Activated B cell treated with CpG ODN at 0.5 μM for 24 hours (primary cell): ENCODE measurements around the gene FAM135A. TPM values are rescaled to one million over a fixed set of nuclear protein-coding genes. Genes with fewer than 3 reads are reported as not detected.

Experiments used
- ATAC-seq: fragments of 200-7000 bp; cut with Tn5 transposase; one replicate; pipeline ENCODE4 v1.10.0; 2021; ENCODE audit warnings: low read depth, mild to moderate bottlenecking, moderate library complexity
- CTCF ChIA-PET: fragments of 350-600 bp; sonication (Branson Sonifier 250); formaldehyde crosslinking; loops from one replicate; lab custom pipeline; 2021; ENCODE audit warnings: antibody characterized with exemption; lab: Charles Lee
- POLR2A ChIA-PET: fragments of 350-600 bp; sonication (Branson Sonifier 250); formaldehyde crosslinking; loops from one replicate; lab custom pipeline; 2021; ENCODE audit warnings: antibody characterized with exemption; lab: Charles Lee
- DNase-seq: peaks from one replicate; pipeline ENCODE4 v3.0.0; 2022
- H3K27ac Mint-ChIP-seq: one replicate; pipeline ENCODE4 v1.8.0; 2020; ENCODE audit warnings: mixed read lengths
- H3K27me3 Mint-ChIP-seq: one replicate; pipeline ENCODE4 v1.8.0; 2021; ENCODE audit warnings: mixed read lengths
- H3K36me3 Mint-ChIP-seq: one replicate; pipeline ENCODE4 v1.8.0; 2021; ENCODE audit warnings: low read depth, mixed read lengths
- H3K4me1 Mint-ChIP-seq: one replicate; pipeline ENCODE4 v1.8.0; 2021; ENCODE audit warnings: mixed read lengths
- H3K4me3 Mint-ChIP-seq: one replicate; pipeline ENCODE4 v1.8.0; 2020; ENCODE audit warnings: mild to moderate bottlenecking, mixed read lengths
- H3K9me3 Mint-ChIP-seq: one replicate; pipeline ENCODE4 v1.8.0; 2020; ENCODE audit warnings: mixed read lengths
- intact Hi-C: fragments of 100-400 bp; cut with micrococcal nuclease; formaldehyde crosslinking; loops from one replicate; pipeline ENCODE4 v1.15.1; 2024
- total RNA-seq: library from RNA; stranded (reverse); gene quantifications from 2 replicates; pipeline ENCODE4 v1.2.3, GENCODE V29; 2022
- TF ChIP-seq, protein P1 (sequence below): fragments of 200-600 bp; IDR thresholded peaks from one replicate; pipeline ENCODE4 v1.8.0; 2022; ENCODE audit warnings: antibody characterized with exemption, mild to moderate bottlenecking

FAM135A gene
- total RNA-seq, 1 donor from 2014 or later = 18.2 TPM

DNA sequence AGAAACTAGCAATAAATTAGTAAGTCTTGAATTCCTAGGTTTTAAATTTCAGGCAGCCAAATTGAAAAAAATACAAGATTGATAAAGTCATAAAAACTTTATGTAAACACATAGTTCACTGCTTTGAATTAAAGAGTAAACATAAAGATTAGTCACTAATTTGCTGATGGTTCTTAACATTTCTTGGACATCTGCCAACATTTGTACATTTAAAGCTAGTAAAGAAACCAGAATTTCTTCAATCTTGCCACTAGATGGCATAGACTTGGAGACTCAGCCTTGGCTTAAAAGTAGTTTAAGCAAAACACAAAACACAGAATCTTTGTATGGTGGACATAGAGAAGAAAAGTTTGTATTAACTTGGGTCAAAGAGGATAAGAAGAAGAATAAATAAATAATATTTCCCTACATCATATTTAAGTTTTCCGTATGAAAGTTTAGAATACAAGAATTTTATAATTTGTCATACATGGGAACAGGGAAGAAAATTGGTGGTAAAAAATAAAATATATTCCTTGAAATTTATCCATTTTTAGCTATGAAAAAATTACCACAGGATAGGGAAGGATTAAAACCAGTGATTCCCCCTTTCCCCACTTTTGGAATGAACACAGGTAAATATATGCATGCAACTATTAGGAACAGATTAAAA lies 41.7 kb upstream of the FAM135A start:
- Mint-ChIP-seq H3K27ac (no peak overlapping the region), H3K9me3 (no peaks in the 10 kb centered on the region), H3K36me3 (no peaks in the 10 kb centered on the region), H3K4me3 (no peak overlapping the region), H3K4me1 (no peaks in the 10 kb centered on the region), H3K27me3 (peaks cover 28% of the 10 kb centered on the region)
- DNase-seq (no peak), ATAC-seq (peak; percentile 52)
- intact Hi-C loops = loop anchor here (1.0 to 5.0 kb wide), 4 partner anchors 41 to 641 kb away; partner anchors contain the start of gene FAM135A
- POLR2A ChIA-PET = interaction anchor here (0.6 kb wide), 1 partner anchor 41 kb away, joined by 3 read pairs; no protein-coding TSS in a partner anchor
- TF ChIP-seq, protein P1, sequence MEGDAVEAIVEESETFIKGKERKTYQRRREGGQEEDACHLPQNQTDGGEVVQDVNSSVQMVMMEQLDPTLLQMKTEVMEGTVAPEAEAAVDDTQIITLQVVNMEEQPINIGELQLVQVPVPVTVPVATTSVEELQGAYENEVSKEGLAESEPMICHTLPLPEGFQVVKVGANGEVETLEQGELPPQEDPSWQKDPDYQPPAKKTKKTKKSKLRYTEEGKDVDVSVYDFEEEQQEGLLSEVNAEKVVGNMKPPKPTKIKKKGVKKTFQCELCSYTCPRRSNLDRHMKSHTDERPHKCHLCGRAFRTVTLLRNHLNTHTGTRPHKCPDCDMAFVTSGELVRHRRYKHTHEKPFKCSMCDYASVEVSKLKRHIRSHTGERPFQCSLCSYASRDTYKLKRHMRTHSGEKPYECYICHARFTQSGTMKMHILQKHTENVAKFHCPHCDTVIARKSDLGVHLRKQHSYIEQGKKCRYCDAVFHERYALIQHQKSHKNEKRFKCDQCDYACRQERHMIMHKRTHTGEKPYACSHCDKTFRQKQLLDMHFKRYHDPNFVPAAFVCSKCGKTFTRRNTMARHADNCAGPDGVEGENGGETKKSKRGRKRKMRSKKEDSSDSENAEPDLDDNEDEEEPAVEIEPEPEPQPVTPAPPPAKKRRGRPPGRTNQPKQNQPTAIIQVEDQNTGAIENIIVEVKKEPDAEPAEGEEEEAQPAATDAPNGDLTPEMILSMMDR = no peak
- CTCF ChIA-PET = interaction anchor here (0.8 to 5.3 kb wide), 7 partner anchors 16 to 642 kb away, joined by 3 to 42 read pairs (median 4); no protein-coding TSS in a partner anchor

DNA sequence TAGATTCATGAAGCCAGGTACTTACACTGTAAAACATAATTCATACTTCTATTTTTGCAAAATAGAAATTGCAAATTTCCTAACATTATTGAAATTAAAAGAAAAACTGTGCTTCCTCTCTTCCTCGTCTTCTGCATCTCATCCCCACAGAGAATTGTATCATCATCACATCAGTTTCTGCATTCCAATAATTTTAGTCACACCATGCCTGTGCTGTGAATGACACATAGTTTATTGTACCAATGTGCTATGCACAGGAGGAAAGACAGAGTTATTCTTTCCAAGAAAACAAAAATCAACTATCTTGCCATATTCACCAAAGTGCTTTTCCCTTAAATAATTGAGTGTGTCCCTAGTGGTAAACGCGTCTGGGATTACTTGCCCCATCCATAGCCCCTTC lies 38.1 kb upstream of the FAM135A start:
- Mint-ChIP-seq H3K27ac (no peak overlapping the region), H3K4me1 (no peaks in the 10 kb centered on the region), H3K4me3 (no peak overlapping the region), H3K27me3 (peaks cover 27% of the 10 kb centered on the region), H3K36me3 (no peaks in the 10 kb centered on the region), H3K9me3 (no peaks in the 10 kb centered on the region)
- intact Hi-C loops = no loop called here
- TF ChIP-seq, protein P1 = no peak
- DNase-seq = no peak
- ChIA-PET CTCF (interaction anchor here (1.3 kb wide), 1 partner anchor 311 kb away, joined by 4 read pairs; no protein-coding TSS in a partner anchor), POLR2A (no interaction called here)
- no peak for ATAC-seq

DNA sequence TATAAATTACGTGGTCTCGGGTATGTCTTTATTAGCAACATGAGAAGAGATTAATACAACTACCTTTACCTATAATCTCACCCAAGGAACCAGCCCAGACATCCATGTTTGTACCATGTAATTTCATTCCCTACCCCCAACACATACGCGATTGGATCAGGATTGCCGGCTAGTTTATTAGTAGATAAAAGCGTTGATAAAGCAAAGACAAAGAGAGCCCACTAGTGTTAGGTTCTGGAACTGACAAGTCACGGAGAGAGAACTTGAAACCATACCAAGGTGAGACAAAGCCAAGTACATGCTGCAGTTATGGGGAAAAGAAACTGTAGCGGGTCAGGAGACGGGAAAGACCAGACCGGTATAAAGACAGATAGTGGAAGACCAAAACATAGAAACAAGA lies 37.4 kb upstream of the FAM135A start:
- DNase-seq (no peak), ATAC-seq (no peak)
- peaks cover 27% of the 10 kb centered on the region for H3K27me3 Mint-ChIP-seq
- no peaks in the 10 kb centered on the region for H3K36me3 Mint-ChIP-seq
- intact Hi-C loops = no loop called here
- H3K4me1 Mint-ChIP-seq = no peaks in the 10 kb centered on the region
- no peak overlapping the region for H3K4me3 Mint-ChIP-seq
- ChIA-PET POLR2A (no interaction called here), CTCF (no interaction called here)
- H3K27ac Mint-ChIP-seq = no peak overlapping the region
- TF ChIP-seq, protein P1 = no peak
- H3K9me3 Mint-ChIP-seq = no peaks in the 10 kb centered on the region

DNA sequence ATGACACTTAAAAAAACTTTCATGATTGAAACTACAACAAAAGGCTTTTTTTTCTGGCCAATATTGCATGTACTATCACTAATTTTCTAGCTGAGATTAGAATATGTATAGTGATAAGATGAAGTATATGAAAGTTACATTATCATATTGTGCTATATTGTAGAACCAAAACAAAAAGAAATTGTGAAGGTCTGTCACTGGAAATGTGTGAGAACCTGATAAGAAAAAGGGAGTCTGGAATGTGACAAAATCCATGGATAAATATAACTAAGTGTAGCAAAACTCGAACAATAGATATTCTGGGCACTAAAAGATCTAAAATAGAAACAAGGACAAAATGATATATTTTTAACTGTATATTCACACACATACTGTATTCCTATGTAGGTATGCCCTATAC lies 36.7 kb upstream of the FAM135A start:
- Mint-ChIP-seq H3K4me3 (no peak overlapping the region), H3K36me3 (no peaks in the 10 kb centered on the region), H3K27ac (no peak overlapping the region), H3K9me3 (no peaks in the 10 kb centered on the region), H3K4me1 (no peaks in the 10 kb centered on the region), H3K27me3 (peaks cover 26% of the 10 kb centered on the region)
- CTCF ChIA-PET = no interaction called here
- POLR2A ChIA-PET = no interaction called here
- no peak for ATAC-seq
- TF ChIP-seq, protein P1 = no peak
- intact Hi-C loops = no loop called here
- no peak for DNase-seq

DNA sequence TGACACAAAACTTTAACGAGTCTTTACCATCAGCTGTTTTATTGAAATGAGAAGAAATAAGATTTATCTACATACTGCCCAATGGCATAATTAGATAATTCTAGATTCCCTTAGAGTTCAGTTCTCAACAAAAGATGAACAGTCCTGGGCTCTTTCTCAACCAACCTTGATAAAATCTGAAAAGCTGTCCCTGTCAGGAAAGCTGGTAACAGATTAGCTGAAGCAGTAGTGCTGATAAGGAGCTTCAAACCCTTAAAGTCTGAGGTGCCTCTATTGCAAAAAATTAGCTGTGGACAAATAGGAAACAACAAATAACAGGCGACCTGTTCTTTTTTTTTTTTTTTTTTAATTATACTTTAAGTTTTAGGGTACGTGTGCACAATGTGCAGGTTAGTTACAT lies 35.9 kb upstream of the FAM135A start:
- POLR2A ChIA-PET = interaction anchor here (0.7 kb wide), 1 partner anchor 93 kb away, joined by 4 read pairs; no protein-coding TSS in a partner anchor
- TF ChIP-seq, protein P1 = no peak
- H3K27ac Mint-ChIP-seq = no peak overlapping the region
- ATAC-seq (no peak), DNase-seq (no peak)
- peaks cover 23% of the 10 kb centered on the region for H3K27me3 Mint-ChIP-seq
- no peaks in the 10 kb centered on the region for H3K4me1 Mint-ChIP-seq
- H3K9me3 Mint-ChIP-seq = no peaks in the 10 kb centered on the region
- CTCF ChIA-PET = no interaction called here
- no peaks in the 10 kb centered on the region for H3K36me3 Mint-ChIP-seq
- intact Hi-C loops = no loop called here
- no peak overlapping the region for H3K4me3 Mint-ChIP-seq
